CD4-positive, alpha-beta T cell (primary cell): ENCODE measurements around the gene EXD2. TPM values are rescaled to one million over a fixed set of nuclear protein-coding genes. Genes with fewer than 3 reads are reported as not detected.
"Not testable (repeated sequence)": the region's sequence is repeated elsewhere in the genome, so short reads cannot be mapped to it uniquely, and the experiment has no call there.

Experiments
- ATAC-seq: fragments of 200-7000 bp; cut with Tn5 transposase; one replicate; pipeline ENCODE4 v1.10.0; 2022; ENCODE audit warnings: mild to moderate bottlenecking; ENCODE audit not compliant: poor library complexity
- CTCF ChIA-PET: fragments of 350-600 bp; sonication (Branson Sonifier 250); formaldehyde crosslinking; loops from one replicate; lab custom pipeline; 2021; ENCODE audit warnings: antibody characterized with exemption, inconsistent platforms; lab: Charles Lee
- POLR2A ChIA-PET: fragments of 350-600 bp; sonication (Branson Sonifier 250); formaldehyde crosslinking; loops from one replicate; lab custom pipeline; 2021; ENCODE audit warnings: antibody characterized with exemption, inconsistent platforms; lab: Charles Lee
- DNase-seq, 14 experiments: peaks; one replicate each; pipeline ENCODE4 v3.0.0-alpha.2; 2013 to 2020; ENCODE audit warnings: mixed read lengths in 2 of 14
- H3K27ac ChIP-seq, 2 donors: one replicate each; pipeline versions ENCODE4 v1.5.1 to v1.7.0; 2013; ENCODE audit warnings: low read length in 2 of 2, low read depth in 1 of 2, mild to moderate bottlenecking in 1 of 2
- H3K27me3 ChIP-seq, 2 experiments: 1 replicate in 1 of 2; 2 replicates in 1 of 2; pipeline versions ENCODE4 v1.6.1 to v1.7.0; 2013; ENCODE audit warnings: low read length in 2 of 2, control low read depth in 1 of 2, mild to moderate bottlenecking in 1 of 2, moderate library complexity in 1 of 2; ENCODE audit not compliant: insufficient read depth in 2 of 2, control insufficient read depth in 1 of 2
- H3K36me3 ChIP-seq: one replicate; pipeline ENCODE4 v1.6.1; 2013; ENCODE audit warnings: low read length, control low read depth; ENCODE audit not compliant: insufficient read depth
- H3K4me1 ChIP-seq: one replicate; pipeline ENCODE4 v1.6.1; 2013; ENCODE audit warnings: low read length, control low read depth; ENCODE audit not compliant: insufficient read depth
- H3K4me3 ChIP-seq: one replicate; pipeline ENCODE4 v1.5.1; 2013; ENCODE audit warnings: mild to moderate bottlenecking, low read length, moderate library complexity
- H3K9me3 ChIP-seq, 2 experiments: 1 replicate in 1 of 2; 2 replicates in 1 of 2; pipeline versions ENCODE4 v1.6.1 to v1.7.0; 2013; ENCODE audit warnings: low read length in 2 of 2, mild to moderate bottlenecking in 2 of 2, control low read depth in 1 of 2, moderate library complexity in 1 of 2; ENCODE audit not compliant: control insufficient read depth in 1 of 2, insufficient read depth in 1 of 2
- H3K27ac Mint-ChIP-seq: one replicate; pipeline ENCODE4 v1.8.0; 2020; ENCODE audit warnings: mixed read lengths
- H3K27me3 Mint-ChIP-seq: one replicate; pipeline ENCODE4 v1.8.0; 2021; ENCODE audit warnings: mixed read lengths
- H3K36me3 Mint-ChIP-seq: one replicate; pipeline ENCODE4 v1.8.0; 2021; ENCODE audit warnings: low read depth, mixed read lengths
- H3K4me1 Mint-ChIP-seq: one replicate; pipeline ENCODE4 v1.8.0; 2021; ENCODE audit warnings: low read depth, mixed read lengths
- H3K4me3 Mint-ChIP-seq: one replicate; pipeline ENCODE4 v1.8.0; 2020; ENCODE audit warnings: mild to moderate bottlenecking, mixed read lengths
- H3K9me3 Mint-ChIP-seq: one replicate; pipeline ENCODE4 v1.8.0; 2020; ENCODE audit warnings: mixed read lengths
- intact Hi-C, 2 experiments: fragments of 100-400 bp; cut with DNase I in 1 of 2; cut with micrococcal nuclease in 1 of 2; formaldehyde crosslinking; loops; one replicate each; pipeline versions ENCODE4 v1.15.1 to v1.9.0; 2023 to 2025; cut with DNase I, micrococcal nuclease
- total RNA-seq, 174 experiments: library from RNA in 2 of 174; stranded (reverse) in 2 of 174; gene quantifications; one replicate each; pipeline ENCODE4 v1.2.3 and lab custom pipeline; 2021 to 2026
- TF ChIP-seq, protein P1 (sequence below): fragments of 200-600 bp; IDR thresholded peaks from one replicate; pipeline ENCODE4 v1.8.0; 2022; ENCODE audit warnings: antibody characterized with exemption, mild to moderate bottlenecking

The EXD2 gene
- total RNA-seq, 2 experiments from 2014 or later, result 6.6 to 7.0 TPM

DNA sequence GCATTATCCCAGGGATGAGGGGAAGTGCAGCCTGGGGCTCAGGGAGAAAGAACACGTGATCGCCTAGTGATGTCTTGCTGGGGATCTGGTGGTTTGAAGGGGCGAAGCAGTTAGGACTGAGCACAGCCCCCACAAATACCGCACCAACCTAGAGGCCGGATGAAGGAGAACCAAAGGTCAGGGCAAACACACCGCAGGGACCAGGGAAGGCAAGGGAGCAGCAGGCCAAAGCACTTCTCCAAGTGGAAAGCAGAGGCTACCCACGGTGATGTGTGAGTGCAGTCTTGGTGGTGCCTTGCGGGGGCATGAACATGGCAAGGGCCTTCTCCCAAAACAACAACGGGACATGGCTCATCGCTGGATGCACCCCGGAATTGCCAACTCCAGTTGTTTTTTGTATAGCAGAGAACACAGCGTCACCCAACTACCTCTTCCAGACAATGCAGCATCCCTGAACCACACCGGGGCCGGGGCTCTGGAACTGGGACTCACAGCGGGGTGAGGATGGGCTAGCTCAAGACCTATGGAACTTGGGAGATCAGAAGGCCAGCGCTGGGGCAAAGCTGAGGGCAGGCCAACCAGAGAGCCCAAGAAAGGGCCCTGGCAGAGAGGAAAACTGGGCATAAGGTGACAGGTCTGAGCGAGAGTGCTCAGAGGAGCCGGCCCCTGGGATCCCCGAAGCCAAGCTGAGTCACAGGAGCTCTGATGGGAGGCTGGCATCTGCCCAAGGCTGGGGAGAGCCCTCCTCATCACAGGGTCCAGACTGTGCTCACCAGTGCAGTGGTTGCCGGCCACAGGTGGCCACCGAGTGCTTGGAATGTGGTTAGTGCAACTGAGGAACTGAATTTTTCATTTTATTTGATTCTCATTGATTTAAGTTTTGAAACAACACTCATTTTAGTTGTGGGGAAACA, 79.8 kb downstream of the EXD2 start:
- ChIA-PET POLR2A (no interaction called here), CTCF (no interaction called here)
- Histone ChIP-seq H3K4me1 (no peaks in the 10 kb centered on the region), H3K27ac (no peak overlapping the region), H3K36me3 (no peaks in the 10 kb centered on the region), H3K4me3 (no peak overlapping the region), H3K9me3 (no peaks in the 10 kb centered on the region), H3K27me3 (peaks cover 0 to 4% of the 10 kb centered on the region in 2 experiments)
- TF ChIP-seq, protein P1, sequence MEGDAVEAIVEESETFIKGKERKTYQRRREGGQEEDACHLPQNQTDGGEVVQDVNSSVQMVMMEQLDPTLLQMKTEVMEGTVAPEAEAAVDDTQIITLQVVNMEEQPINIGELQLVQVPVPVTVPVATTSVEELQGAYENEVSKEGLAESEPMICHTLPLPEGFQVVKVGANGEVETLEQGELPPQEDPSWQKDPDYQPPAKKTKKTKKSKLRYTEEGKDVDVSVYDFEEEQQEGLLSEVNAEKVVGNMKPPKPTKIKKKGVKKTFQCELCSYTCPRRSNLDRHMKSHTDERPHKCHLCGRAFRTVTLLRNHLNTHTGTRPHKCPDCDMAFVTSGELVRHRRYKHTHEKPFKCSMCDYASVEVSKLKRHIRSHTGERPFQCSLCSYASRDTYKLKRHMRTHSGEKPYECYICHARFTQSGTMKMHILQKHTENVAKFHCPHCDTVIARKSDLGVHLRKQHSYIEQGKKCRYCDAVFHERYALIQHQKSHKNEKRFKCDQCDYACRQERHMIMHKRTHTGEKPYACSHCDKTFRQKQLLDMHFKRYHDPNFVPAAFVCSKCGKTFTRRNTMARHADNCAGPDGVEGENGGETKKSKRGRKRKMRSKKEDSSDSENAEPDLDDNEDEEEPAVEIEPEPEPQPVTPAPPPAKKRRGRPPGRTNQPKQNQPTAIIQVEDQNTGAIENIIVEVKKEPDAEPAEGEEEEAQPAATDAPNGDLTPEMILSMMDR, result no peak
- intact Hi-C loops, result no loop called here
- Mint-ChIP-seq H3K4me1 (no peaks in the 10 kb centered on the region), H3K27me3 (peaks cover 17% of the 10 kb centered on the region), H3K36me3 (no peaks in the 10 kb centered on the region), H3K27ac (no peak overlapping the region), H3K4me3 (no peak overlapping the region), H3K9me3 (no peaks in the 10 kb centered on the region)
- ATAC-seq (no peak), DNase-seq (no peak)

DNA sequence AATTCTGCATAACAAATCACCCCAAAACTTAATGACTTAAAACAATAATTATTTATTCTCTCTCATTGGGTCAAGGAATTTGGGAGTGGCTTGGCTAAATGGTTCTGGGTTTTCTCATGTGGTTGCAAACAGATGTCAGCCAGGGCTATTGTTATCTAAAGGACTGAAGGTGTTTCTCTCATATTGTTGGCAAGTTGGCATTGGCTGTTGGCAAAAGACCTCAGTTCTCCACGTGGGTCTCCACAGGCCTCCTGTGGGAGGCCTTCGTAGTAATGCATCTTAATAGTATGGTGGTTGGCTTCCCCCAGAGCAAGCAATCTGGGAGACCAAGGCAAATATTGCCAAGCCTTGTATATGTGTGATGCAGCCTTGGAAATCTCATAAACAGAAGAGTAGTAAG, 83.0 kb downstream of the EXD2 start:
- ChIA-PET CTCF (no interaction called here), POLR2A (no interaction called here)
- Mint-ChIP-seq H3K27ac (no peak overlapping the region), H3K4me1 (no peaks in the 10 kb centered on the region), H3K9me3 (peaks cover 2% of the 10 kb centered on the region), H3K27me3 (peaks cover 18% of the 10 kb centered on the region), H3K36me3 (no peaks in the 10 kb centered on the region), H3K4me3 (no peak overlapping the region)
- no peaks in the 10 kb centered on the region for H3K4me1 ChIP-seq
- no peak overlapping the region for H3K27ac ChIP-seq
- TF ChIP-seq, protein P1, result no peak
- DNase-seq, result no peak
- peaks cover 0 to 4% of the 10 kb centered on the region in 2 experiments for H3K9me3 ChIP-seq
- no peak overlapping the region for H3K4me3 ChIP-seq
- no peaks in the 10 kb centered on the region for H3K36me3 ChIP-seq
- intact Hi-C loops, result no loop called here
- ATAC-seq, result no peak
- peaks cover 0 to 4% of the 10 kb centered on the region in 2 experiments for H3K27me3 ChIP-seq

DNA sequence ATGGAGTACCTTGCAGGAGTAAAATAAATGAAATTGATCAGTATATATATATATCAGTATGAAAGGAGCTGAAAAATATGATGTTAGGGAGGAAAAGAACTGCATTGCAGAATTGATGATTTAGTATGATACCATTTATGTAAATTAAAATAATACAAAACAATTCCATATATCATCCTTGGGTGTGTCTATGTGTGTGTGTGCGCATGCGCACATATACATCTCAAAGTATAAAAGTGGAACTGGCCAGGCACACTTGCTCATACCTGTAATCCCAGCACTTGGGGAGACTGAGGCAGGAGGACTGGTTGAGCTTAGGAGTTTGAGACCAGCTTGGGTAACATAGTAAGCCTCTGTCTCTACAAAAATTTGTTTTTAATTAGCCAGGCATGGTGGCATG, 84.0 kb downstream of the EXD2 start:
- Mint-ChIP-seq H3K9me3 (peaks cover 2% of the 10 kb centered on the region), H3K27ac (no peak overlapping the region), H3K27me3 (peaks cover 18% of the 10 kb centered on the region), H3K4me3 (no peak overlapping the region), H3K4me1 (no peaks in the 10 kb centered on the region), H3K36me3 (no peaks in the 10 kb centered on the region)
- no peak for ATAC-seq
- peaks cover 0 to 4% of the 10 kb centered on the region in 2 experiments for H3K27me3 ChIP-seq
- no peak overlapping the region for H3K4me3 ChIP-seq
- ChIA-PET CTCF (no interaction called here), POLR2A (no interaction called here)
- no peaks in the 10 kb centered on the region for H3K4me1 ChIP-seq
- H3K27ac ChIP-seq, result no peak overlapping the region
- H3K9me3 ChIP-seq, result peaks cover 0 to 4% of the 10 kb centered on the region in 2 experiments
- no peaks in the 10 kb centered on the region for H3K36me3 ChIP-seq
- TF ChIP-seq, protein P1, result no peak
- DNase-seq, result no peak
- intact Hi-C loops, result no loop called here

DNA sequence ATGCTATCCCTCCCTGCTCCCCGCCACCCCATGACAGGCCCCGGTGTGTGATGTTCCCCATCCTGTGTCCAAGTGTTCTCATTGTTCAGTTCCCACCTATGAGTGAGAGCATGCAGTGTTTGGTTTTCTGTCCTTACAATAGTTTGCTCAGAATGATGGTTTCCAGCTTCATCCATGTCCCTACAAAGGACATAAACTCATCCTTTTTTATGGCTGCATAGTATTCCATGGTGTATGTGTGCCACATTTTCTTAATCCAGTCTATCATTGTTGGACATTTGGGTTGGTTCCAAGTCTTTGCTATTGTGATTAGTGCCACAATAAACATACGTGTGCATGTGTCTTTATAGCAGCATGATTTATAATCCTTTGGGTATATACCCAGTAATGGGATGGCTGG, 86.1 kb downstream of the EXD2 start:
- H3K36me3 Mint-ChIP-seq, intact Hi-C loops, H3K27ac Mint-ChIP-seq, H3K36me3 ChIP-seq, H3K27me3 ChIP-seq, CTCF ChIA-PET, H3K4me1 ChIP-seq, DNase-seq, ATAC-seq, H3K9me3 ChIP-seq, H3K4me3 ChIP-seq, H3K27ac ChIP-seq, H3K9me3 Mint-ChIP-seq, H3K4me1 Mint-ChIP-seq, POLR2A ChIA-PET, H3K4me3 Mint-ChIP-seq: not testable (repeated sequence)
- peaks cover 18% of the 10 kb centered on the region for H3K27me3 Mint-ChIP-seq
